Ramos (cell line): ENCODE measurements around the gene IGHMBP2.

Experiments
- in situ Hi-C: fragments of 300-500 bp; cut with MboI; formaldehyde crosslinking; loops from one replicate; pipeline ENCODE4 v1.14.3; 2022; ENCODE audit warnings: low sequenced_read_pairs; ENCODE audit not compliant: unreplicated experiment

IGHMBP2 gene

GRCh38 chr11:68924073-68924925 lies 20.6 kb downstream of the IGHMBP2 start:
- in situ Hi-C loops = no loop called here

GRCh38 chr11:68925611-68926010 lies 21.9 kb downstream of the IGHMBP2 start:
- in situ Hi-C loops = no loop called here

GRCh38 chr11:68927280-68928135 lies 23.8 kb downstream of the IGHMBP2 start:
- in situ Hi-C loops = no loop called here

- in situ Hi-C loops = no loop called here
Measured at GRCh38 chr11:68928136-68928880, 24.6 kb downstream of the IGHMBP2 start.

- in situ Hi-C loops = no loop called here
Measured at GRCh38 chr11:68929135-68929534, 25.4 kb downstream of the IGHMBP2 start.

DNA sequence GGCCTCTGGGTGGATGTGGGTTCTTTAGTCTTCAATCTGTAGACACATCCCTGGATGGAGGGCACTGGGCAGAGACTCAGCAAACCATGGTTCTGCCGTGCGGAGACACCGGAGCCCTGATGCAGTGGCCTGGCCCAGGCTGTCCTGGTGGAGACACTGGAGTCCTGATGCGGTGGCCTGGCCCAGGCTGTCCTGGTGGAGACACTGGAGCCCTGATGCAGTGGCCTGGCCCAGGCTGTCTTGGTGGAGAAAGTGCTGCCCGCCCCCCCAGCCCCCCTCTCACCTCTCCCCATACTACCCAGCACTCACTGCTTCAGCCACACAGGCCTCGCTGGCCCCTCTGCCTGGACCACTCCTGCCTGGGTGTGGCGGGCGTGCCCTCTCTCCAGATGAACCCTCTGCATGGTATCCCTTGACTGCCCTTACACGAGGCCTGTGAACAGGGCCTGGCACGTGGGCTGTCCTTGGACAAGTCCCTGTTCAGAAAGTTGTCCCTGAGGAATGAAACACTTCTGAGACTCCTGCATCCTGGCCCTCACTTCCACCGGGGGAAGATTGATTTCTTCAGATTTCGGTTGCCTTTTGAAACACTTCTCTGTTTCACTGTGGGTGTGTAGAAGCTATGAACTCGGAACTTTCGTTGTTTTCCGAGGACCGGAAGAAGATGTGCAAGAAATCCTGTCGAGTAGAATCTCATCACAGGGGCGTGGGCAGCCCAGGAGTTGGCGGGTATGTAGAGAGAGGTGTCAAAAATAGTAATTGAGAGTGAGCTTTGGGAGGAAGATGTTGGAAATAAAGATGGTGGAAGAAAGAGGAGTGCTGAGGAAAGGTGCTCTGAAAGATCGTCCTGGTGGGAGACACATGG lies 26.2 kb downstream of the IGHMBP2 start:
- in situ Hi-C loops = no loop called here

- in situ Hi-C loops = no loop called here
Measured at GRCh38 chr11:68930991-68931855, 27.5 kb downstream of the IGHMBP2 start.

DNA sequence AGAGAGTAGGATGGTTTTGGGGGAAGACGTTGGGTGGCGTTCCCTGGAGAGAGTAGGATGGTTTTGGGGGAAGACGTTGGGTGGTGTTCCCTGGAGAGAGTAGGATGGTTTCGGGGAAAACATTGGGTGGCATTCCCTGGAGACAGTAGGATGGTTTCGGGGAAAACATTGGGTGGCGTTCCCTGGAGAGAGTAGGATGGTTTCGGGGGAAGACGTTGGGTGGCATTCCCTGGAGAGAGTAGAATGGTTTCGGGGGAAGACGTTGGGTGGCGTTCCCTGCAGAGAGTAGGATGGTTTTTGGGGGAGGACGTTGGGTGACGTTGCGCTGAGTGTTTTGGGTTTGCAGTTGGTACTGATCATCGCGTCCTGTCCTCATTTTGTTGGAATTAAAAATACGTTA lies 28.2 kb downstream of the IGHMBP2 start:
- in situ Hi-C loops = no loop called here

- in situ Hi-C loops = no loop called here
Measured at GRCh38 chr11:68932358-68932757, 28.7 kb downstream of the IGHMBP2 start.

DNA sequence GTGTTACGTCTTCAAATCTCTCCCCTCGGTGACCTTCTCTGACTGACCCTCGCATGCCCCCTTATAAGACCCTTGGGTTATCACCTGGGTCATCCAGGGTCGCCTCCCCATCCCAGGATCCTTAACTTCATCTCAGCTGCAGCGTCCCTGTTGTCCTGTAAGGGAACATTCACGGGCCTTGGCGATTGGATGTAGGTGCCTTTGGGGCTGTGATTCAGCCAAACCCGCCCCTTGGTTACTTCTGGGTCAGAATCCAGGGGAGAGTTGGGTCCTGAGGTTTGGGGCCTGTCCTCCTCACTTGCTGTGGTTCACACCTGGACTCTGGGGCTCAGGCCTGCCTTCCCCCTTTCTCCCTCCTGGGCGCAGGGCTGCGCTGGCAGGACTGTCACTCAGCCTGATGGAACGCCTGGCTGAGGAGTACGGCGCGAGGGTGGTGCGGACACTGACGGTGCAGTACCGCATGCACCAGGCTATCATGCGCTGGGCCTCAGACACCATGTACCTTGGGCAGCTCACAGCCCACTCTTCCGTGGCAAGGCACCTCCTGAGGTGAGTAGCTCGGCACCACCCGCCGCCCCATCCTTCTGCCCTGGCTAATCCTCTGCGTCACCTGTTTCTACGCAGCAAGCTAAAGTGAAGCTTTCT lies 29.4 kb downstream of the IGHMBP2 start:
- in situ Hi-C loops = no loop called here

GRCh38 chr11:68933605-68934320 lies 30.1 kb downstream of the IGHMBP2 start:
- in situ Hi-C loops = no loop called here

- in situ Hi-C loops = no loop called here
Measured at GRCh38 chr11:68934321-68934645, 30.6 kb downstream of the IGHMBP2 start.

DNA sequence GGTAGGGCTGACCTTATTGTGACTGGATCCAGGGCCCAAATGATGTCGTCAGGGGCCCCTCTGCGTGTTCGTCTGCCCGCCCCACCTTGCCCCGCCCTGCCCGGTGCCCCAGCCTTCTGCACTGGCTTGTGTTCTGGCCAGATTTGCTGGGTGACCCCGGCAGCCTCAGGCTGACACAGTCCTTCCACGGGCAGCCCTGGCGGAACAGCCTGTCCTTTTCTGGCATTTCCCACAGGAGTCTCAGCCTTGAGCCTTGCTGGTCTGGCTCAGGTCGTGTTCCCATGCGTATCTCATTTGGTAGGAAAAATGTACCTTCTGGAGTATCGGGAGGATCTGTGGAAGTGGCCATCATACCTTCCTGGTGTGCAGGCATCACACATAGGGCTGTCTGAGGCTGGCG lies 31.0 kb downstream of the IGHMBP2 start:
- in situ Hi-C loops = no loop called here

DNA sequence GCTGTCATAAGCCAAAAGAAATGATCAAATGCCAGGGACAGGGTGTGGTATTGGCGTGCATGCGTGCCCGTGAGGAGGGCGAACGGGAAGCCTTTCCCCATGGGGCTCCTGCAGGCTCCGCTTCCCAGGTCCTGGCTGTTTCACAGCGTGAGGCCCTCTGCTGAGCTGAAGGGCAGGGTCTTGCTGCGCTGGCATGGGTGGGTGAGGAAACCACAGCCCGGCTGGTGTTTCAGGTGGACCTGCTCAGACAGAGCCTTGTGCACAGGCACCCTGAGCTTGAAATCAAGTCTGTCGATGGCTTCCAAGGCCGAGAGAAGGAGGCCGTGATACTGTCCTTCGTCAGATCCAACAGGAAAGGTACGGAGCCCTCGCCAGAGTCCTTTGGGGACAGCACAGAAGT lies 31.4 kb downstream of the IGHMBP2 start:
- in situ Hi-C loops = no loop called here

GRCh38 chr11:68935516-68936357 lies 32.0 kb downstream of the IGHMBP2 start:
- in situ Hi-C loops = no loop called here

GRCh38 chr11:68936358-68936636 lies 32.6 kb downstream of the IGHMBP2 start:
- in situ Hi-C loops = no loop called here
